ENCODE results near the gene PRDM11. TPM values are rescaled to one million over a fixed set of nuclear protein-coding genes. Genes with fewer than 3 reads are reported as not detected.
A peak's percentile ranks its signal among the peaks of the same experiment; 100 is the strongest.

The PRDM11 gene
- total RNA-seq, 4 donors from 2014 or later = 4.4 to 10.7 (median 7.0) TPM

DNA sequence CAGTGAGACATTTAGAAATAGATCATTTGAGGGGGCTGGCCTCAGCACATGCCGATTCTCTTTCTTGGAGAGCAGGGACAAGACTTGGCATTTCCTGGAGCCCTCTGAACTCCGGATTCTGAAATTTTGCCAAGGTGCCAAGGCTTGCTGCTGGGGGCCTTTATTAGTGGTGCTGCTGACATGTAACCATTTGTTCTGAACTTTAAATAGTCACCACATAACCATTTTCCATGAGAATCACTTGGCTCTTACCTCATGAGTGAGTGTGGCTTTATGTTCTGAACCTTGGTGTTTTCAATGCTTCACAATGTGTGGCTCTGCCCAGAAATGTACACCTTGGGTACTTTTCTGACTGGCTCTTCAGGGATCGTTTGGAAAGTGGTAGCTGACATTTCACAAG lies 106.4 kb downstream of the PRDM11 start:
- no peaks in the 10 kb centered on the region for H3K4me1 ChIP-seq
- H3K27ac ChIP-seq = no peak overlapping the region
- DNase-seq = no peak
- no peaks in the 10 kb centered on the region for H3K27me3 ChIP-seq
- TF ChIP-seq CTCF (IDR thresholded peaks at IDR 0.05) = no peak
- no peak for TF ChIP-seq POLR2A (IDR thresholded peaks at IDR 0.05)
- no peaks in the 10 kb centered on the region for H3K36me3 ChIP-seq
- no peak overlapping the region for H3K4me3 ChIP-seq
- H3K9me3 ChIP-seq = no peaks in the 10 kb centered on the region

DNA sequence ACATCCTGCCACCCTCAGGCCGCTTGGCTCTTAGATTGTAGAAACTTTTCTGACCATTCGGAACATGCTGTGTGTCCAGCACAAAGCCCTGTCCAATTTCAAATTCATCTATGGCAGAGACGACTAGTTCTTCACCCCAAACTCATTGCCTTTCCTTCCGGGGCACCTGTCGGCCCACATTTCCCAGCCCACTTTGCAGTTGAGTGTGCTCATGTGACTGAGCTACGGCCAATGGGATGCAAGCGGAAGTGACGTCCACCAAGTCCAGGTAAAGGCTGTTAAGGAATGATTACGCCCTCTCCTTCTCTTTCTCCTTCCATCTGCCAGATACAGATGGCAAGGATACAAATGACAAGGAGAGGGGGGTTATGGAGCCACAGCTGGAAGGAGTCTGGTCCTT lies 107.2 kb downstream of the PRDM11 start:
- Histone ChIP-seq H3K4me3 (no peak overlapping the region), H3K36me3 (no peaks in the 10 kb centered on the region), H3K27me3 (no peaks in the 10 kb centered on the region), H3K4me1 (no peaks in the 10 kb centered on the region), H3K27ac (no peak overlapping the region), H3K9me3 (no peaks in the 10 kb centered on the region)
- TF ChIP-seq CTCF (IDR thresholded peaks at IDR 0.05) = no peak
- DNase-seq = no peak

DNA sequence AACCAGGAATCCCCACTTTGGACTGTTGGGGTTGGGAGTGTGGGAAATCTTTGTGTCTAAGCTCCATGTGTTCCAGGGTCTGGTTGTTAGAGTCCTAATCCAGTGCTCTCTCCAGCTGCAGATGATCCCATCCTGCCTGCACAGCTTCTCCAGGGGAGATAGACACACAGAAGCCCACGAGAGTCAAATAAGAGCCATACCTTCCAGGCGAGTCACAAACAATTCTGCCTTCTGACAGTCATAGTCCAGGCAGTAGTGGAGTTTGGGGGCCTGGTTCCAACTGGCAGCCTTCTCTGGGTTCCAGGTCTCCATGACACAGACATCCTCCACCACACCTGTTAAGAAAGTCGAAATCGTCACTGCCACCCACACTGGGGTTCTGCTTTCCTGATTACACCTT lies 107.6 kb downstream of the PRDM11 start:
- Histone ChIP-seq H3K4me3 (no peak overlapping the region), H3K9me3 (no peaks in the 10 kb centered on the region), H3K27me3 (no peaks in the 10 kb centered on the region), H3K4me1 (no peaks in the 10 kb centered on the region), H3K36me3 (no peaks in the 10 kb centered on the region), H3K27ac (no peak overlapping the region)
- TF ChIP-seq CTCF (IDR thresholded peaks at IDR 0.05) = no peak
- TF ChIP-seq POLR2A (IDR thresholded peaks at IDR 0.05) = no peak
- no peak for DNase-seq

GRCh38 chr11:45258982-45259530 lies 112.6 kb downstream of the PRDM11 start:
- H3K36me3 ChIP-seq = no peaks in the 10 kb centered on the region
- peak overlapping the region in 1 of 4 donors; percentile 96 for H3K27ac ChIP-seq
- H3K9me3 ChIP-seq = no peaks in the 10 kb centered on the region
- no peak overlapping the region for H3K4me3 ChIP-seq
- peaks cover 0 to 7% (median 0%) of the 10 kb centered on the region in 4 donors for H3K4me1 ChIP-seq
- no peaks in the 10 kb centered on the region for H3K27me3 ChIP-seq
- DNase-seq = no peak
- TF ChIP-seq POLR2A (IDR thresholded peaks at IDR 0.05) (no peak), CTCF (IDR thresholded peaks at IDR 0.05) (no peak)

DNA sequence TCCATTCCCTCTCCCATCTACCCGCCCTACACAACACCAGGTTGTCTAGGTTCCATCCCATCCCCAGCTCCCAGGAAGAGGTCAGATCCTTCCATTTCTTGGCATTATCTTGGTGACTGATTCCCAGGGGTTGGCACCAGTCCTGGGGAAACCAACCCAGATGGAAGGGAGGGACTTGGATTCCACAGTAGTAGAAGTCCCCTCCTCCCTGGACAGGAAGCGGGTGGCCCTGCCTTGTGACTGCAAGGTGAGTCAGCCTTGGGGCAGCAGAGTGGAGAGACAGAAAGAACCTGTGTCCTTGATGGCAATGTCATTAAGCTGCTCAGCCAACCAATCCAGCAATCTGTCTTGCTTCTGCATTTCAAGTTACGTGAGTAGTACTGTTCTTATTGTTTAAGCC lies 113.2 kb downstream of the PRDM11 start:
- Histone ChIP-seq H3K36me3 (no peaks in the 10 kb centered on the region), H3K27ac (peak overlapping the region in 2 of 4 donors; percentile 37 to 96), H3K4me3 (peak overlapping the region in 1 of 4 donors; percentile 25), H3K9me3 (no peaks in the 10 kb centered on the region), H3K4me1 (peaks cover 0 to 7% (median 0%) of the 10 kb centered on the region in 4 donors), H3K27me3 (no peaks in the 10 kb centered on the region)
- TF ChIP-seq CTCF (IDR thresholded peaks at IDR 0.05) = no peak
- peak in 1 of 2 donors; percentile 67 for TF ChIP-seq POLR2A (IDR thresholded peaks at IDR 0.05)
- peak in 1 of 3 donors; percentile 89 for DNase-seq

- peak in 1 of 3 donors; percentile 58 for DNase-seq
- H3K9me3 ChIP-seq = no peaks in the 10 kb centered on the region
- H3K4me1 ChIP-seq = peaks cover 0 to 12% (median 0%) of the 10 kb centered on the region in 4 donors
- H3K27ac ChIP-seq = peak overlapping the region in 2 of 4 donors; percentile 37 to 96
- TF ChIP-seq POLR2A (IDR thresholded peaks at IDR 0.05) (peak in 1 of 2 donors; percentile 3), CTCF (IDR thresholded peaks at IDR 0.05) (no peak)
- no peaks in the 10 kb centered on the region for H3K27me3 ChIP-seq
- H3K4me3 ChIP-seq = peak overlapping the region in 1 of 4 donors; percentile 25
- H3K36me3 ChIP-seq = no peaks in the 10 kb centered on the region
Measured at GRCh38 chr11:45260071-45260470, 113.6 kb downstream of the PRDM11 start.
